ENCODE results near the gene DENND2A. TPM values are rescaled to one million over a fixed set of nuclear protein-coding genes. Genes with fewer than 3 reads are reported as not detected.

The DENND2A gene
- total RNA-seq, 1 donor from 2014 or later = not detected

GRCh38 chr7:140552240-140552679, 88.4 kb downstream of the DENND2A start:
- no peaks in the 10 kb centered on the region for H3K9me3 Mint-ChIP-seq
- no peaks in the 10 kb centered on the region for H3K27me3 Mint-ChIP-seq
- H3K4me3 Mint-ChIP-seq = no peak overlapping the region
- DNase-seq (no peak), ATAC-seq (ENCODE audit: low read depth) (no peak)
- no peak for TF ChIP-seq CTCF (IDR thresholded peaks at IDR 0.05)
- intact Hi-C loops (cut with micrococcal nuclease) = no loop called here
- H3K4me1 Mint-ChIP-seq = no peaks in the 10 kb centered on the region
- CTCF ChIA-PET = no interaction called here
- H3K27ac Mint-ChIP-seq = no peak overlapping the region
- H3K36me3 Mint-ChIP-seq (ENCODE audit: low read depth) = no peaks in the 10 kb centered on the region
- POLR2A ChIA-PET = no interaction called here

- H3K4me1 Mint-ChIP-seq = no peaks in the 10 kb centered on the region
- H3K4me3 Mint-ChIP-seq = no peak overlapping the region
- intact Hi-C loops (cut with micrococcal nuclease) = no loop called here
- H3K36me3 Mint-ChIP-seq (ENCODE audit: low read depth) = no peaks in the 10 kb centered on the region
- TF ChIP-seq CTCF (IDR thresholded peaks at IDR 0.05) = no peak
- H3K27me3 Mint-ChIP-seq = no peaks in the 10 kb centered on the region
- no peaks in the 10 kb centered on the region for H3K9me3 Mint-ChIP-seq
- DNase-seq (no peak), ATAC-seq (ENCODE audit: low read depth) (no peak)
- CTCF ChIA-PET = no interaction called here
- POLR2A ChIA-PET = no interaction called here
- H3K27ac Mint-ChIP-seq = no peak overlapping the region
Measured at GRCh38 chr7:140551355-140552239, 89.0 kb downstream of the DENND2A start.

- ChIA-PET CTCF (no interaction called here), POLR2A (no interaction called here)
- Mint-ChIP-seq H3K4me1 (peaks cover 4% of the 10 kb centered on the region), H3K9me3 (no peaks in the 10 kb centered on the region), H3K27me3 (peaks cover 8% of the 10 kb centered on the region), H3K4me3 (no peak overlapping the region), H3K27ac (no peak overlapping the region), H3K36me3 (ENCODE audit: low read depth) (no peaks in the 10 kb centered on the region)
- DNase-seq = no peak
- ATAC-seq (ENCODE audit: low read depth) = no peak
- no peak for TF ChIP-seq CTCF (IDR thresholded peaks at IDR 0.05)
- intact Hi-C loops (cut with micrococcal nuclease) = no loop called here
Measured at GRCh38 chr7:140546947-140547346, 93.7 kb downstream of the DENND2A start.

GRCh38 chr7:140544388-140544826, 96.2 kb downstream of the DENND2A start:
- Mint-ChIP-seq H3K4me3 (no peak overlapping the region), H3K27me3 (peaks cover 8% of the 10 kb centered on the region), H3K9me3 (no peaks in the 10 kb centered on the region), H3K27ac (no peak overlapping the region), H3K36me3 (ENCODE audit: low read depth) (no peaks in the 10 kb centered on the region), H3K4me1 (peaks cover 9% of the 10 kb centered on the region)
- DNase-seq = no peak
- ATAC-seq (ENCODE audit: low read depth) = no peak
- no peak for TF ChIP-seq CTCF (IDR thresholded peaks at IDR 0.05)
- intact Hi-C loops (cut with micrococcal nuclease) = no loop called here
- ChIA-PET POLR2A (no interaction called here), CTCF (no interaction called here)

GRCh38 chr7:140542228-140542603, 98.4 kb downstream of the DENND2A start:
- no peak overlapping the region for H3K27ac Mint-ChIP-seq

More at GRCh38 chr7:140542228-140542603, 98.4 kb downstream of the DENND2A start:
- CTCF ChIA-PET = no interaction called here
- peaks cover 8% of the 10 kb centered on the region for H3K27me3 Mint-ChIP-seq
- peaks cover 20% of the 10 kb centered on the region for H3K4me1 Mint-ChIP-seq
- no peak for TF ChIP-seq CTCF (IDR thresholded peaks at IDR 0.05)
- ATAC-seq (ENCODE audit: low read depth) (no peak), DNase-seq (no peak)
- no peak overlapping the region for H3K4me3 Mint-ChIP-seq
- H3K9me3 Mint-ChIP-seq = no peaks in the 10 kb centered on the region
- POLR2A ChIA-PET = no interaction called here
- H3K36me3 Mint-ChIP-seq (ENCODE audit: low read depth) = no peaks in the 10 kb centered on the region
- intact Hi-C loops (cut with micrococcal nuclease) = no loop called here
